ENCODE data around the gene MFSD1.

The MFSD1 gene

DNA sequence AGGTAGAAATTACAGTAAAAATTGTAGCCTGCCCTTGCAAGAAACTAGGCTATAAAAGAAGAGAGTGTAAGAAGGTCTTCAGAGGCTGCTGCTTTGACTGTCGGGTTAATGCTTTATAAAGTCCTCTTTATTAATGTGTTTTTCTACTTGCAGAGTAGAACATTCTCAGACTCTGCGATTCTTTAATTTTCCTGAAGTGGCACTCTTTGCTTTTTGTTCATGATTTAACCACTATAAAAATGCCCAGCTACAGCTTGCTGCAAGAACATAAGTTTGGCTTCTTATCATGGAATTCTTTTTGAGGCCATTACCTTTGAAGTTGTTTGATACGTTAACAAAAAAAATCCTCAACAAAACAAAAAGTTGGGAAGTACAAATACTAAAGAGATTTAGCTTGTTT lies 33.8 kb downstream of the MFSD1 start:
- no peaks in the 10 kb centered on the region for H3K27me3 ChIP-seq
- no peak overlapping the region for H3K27ac ChIP-seq
- no peaks in the 10 kb centered on the region for H3K9me3 ChIP-seq
- peaks cover 0 to 17% (median 11%) of the 10 kb centered on the region in 3 donors for H3K36me3 ChIP-seq
- no peaks in the 10 kb centered on the region for H3K4me1 ChIP-seq
- TF ChIP-seq, protein P1, sequence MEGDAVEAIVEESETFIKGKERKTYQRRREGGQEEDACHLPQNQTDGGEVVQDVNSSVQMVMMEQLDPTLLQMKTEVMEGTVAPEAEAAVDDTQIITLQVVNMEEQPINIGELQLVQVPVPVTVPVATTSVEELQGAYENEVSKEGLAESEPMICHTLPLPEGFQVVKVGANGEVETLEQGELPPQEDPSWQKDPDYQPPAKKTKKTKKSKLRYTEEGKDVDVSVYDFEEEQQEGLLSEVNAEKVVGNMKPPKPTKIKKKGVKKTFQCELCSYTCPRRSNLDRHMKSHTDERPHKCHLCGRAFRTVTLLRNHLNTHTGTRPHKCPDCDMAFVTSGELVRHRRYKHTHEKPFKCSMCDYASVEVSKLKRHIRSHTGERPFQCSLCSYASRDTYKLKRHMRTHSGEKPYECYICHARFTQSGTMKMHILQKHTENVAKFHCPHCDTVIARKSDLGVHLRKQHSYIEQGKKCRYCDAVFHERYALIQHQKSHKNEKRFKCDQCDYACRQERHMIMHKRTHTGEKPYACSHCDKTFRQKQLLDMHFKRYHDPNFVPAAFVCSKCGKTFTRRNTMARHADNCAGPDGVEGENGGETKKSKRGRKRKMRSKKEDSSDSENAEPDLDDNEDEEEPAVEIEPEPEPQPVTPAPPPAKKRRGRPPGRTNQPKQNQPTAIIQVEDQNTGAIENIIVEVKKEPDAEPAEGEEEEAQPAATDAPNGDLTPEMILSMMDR (IDR thresholded peaks at IDR 0.05), result no peak
- intact Hi-C loops (cut with DNase I; ENCODE audit: low total_unique reads), result no loop called here
- DNase-seq, result no peak
- no peak overlapping the region for H3K4me3 ChIP-seq

DNA sequence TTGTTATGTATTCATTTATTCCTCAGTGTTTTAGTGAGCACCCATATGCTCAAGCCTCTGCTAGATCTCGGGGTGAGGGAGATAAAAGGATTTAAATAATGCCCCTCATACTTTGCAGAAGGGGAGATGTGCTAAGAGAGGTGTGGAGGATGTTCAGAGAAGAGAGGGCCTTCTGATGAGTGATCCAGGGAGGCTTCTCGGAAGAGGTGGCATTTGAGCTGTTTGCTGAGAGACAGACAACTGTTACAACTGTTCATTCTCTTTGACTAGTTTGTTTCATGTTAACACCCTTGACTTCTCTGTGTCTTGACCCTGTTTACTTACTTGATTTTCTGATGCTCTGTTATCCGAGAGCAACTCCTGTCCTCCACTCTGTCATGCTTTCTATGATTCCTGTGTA lies 34.5 kb downstream of the MFSD1 start:
- H3K27me3 ChIP-seq, result no peaks in the 10 kb centered on the region
- H3K9me3 ChIP-seq, result no peaks in the 10 kb centered on the region
- H3K36me3 ChIP-seq, result peaks cover 0 to 10% (median 4%) of the 10 kb centered on the region in 3 donors
- DNase-seq, result no peak
- TF ChIP-seq, protein P1 (IDR thresholded peaks at IDR 0.05), result no peak
- no peak overlapping the region for H3K27ac ChIP-seq
- no peak overlapping the region for H3K4me3 ChIP-seq
- H3K4me1 ChIP-seq, result no peaks in the 10 kb centered on the region
- intact Hi-C loops (cut with DNase I; ENCODE audit: low total_unique reads), result no loop called here

DNA sequence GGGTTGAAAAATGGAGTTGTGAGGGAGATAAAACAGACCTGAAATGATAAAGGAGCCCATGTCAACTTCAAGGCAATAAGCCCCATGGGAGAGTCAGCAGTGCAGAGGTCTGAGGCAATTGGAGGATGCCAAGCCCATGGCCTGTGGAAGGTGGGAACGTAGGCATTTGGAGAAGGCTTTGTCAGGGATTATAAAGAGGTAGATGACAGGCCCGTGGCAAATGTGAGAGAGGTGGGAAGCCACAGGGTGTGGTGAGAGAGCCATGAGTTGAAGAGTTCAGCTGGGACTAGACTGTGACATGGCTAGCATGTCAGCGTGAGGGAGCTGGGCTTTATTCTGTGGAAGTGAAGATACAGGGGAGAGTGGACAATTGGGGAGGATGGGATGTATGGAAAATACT lies 35.4 kb downstream of the MFSD1 start:
- Histone ChIP-seq H3K9me3 (no peaks in the 10 kb centered on the region), H3K27me3 (no peaks in the 10 kb centered on the region), H3K36me3 (peaks cover 0 to 4% (median 4%) of the 10 kb centered on the region in 3 donors), H3K4me1 (no peaks in the 10 kb centered on the region), H3K27ac (no peak overlapping the region), H3K4me3 (no peak overlapping the region)
- DNase-seq, result no peak
- TF ChIP-seq, protein P1 (IDR thresholded peaks at IDR 0.05), result no peak
- intact Hi-C loops (cut with DNase I; ENCODE audit: low total_unique reads), result no loop called here

DNA sequence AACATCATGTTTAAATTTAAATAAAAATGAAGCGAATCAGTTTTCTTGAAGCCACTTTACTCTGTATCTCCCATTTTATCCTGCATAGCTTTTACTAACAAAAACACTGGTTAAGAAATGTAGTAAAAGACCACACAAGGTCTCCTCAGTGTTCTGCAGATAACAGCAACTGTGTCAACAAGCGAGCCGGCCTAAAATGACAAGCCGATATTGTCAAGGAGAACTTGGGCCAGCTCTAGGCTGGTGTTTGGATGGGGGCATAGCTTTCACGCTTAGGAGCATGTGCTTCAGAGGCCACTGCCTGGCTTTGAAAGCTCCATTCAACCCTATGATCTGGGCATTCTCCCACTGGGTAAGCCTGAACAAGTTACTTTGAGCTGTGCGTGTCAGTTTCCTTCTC lies 38.1 kb downstream of the MFSD1 start:
- H3K4me3 ChIP-seq, result no peak overlapping the region
- intact Hi-C loops (cut with DNase I; ENCODE audit: low total_unique reads), result loop anchor here (10.0 kb wide), 1 partner anchor 415 kb away; no protein-coding TSS in a partner anchor
- H3K36me3 ChIP-seq, result no peaks in the 10 kb centered on the region
- no peaks in the 10 kb centered on the region for H3K9me3 ChIP-seq
- no peak overlapping the region for H3K27ac ChIP-seq
- no peaks in the 10 kb centered on the region for H3K27me3 ChIP-seq
- DNase-seq, result no peak
- TF ChIP-seq, protein P1 (IDR thresholded peaks at IDR 0.05), result no peak
- no peaks in the 10 kb centered on the region for H3K4me1 ChIP-seq

DNA sequence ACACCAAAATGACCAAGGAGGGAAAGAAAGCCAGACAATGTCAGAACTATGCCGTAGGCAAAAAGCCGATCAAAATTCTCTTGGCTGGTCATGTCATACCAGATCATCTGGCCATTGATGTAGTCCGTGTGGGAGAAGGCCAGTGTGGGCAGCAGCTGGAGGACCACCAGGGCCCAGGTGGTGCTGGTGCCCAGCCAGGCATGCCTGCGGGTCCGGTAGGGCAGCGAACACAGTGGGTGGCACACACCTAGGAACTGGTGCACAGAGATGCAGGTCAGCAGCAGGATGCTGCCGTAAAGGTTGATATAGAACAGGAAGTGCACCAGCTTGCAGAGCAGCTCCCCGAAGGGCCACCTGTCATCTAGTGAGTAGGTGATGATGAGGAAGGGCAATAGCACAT lies 39.5 kb downstream of the MFSD1 start:
- Histone ChIP-seq H3K4me3 (no peak overlapping the region), H3K36me3 (no peaks in the 10 kb centered on the region), H3K4me1 (no peaks in the 10 kb centered on the region), H3K27ac (no peak overlapping the region), H3K9me3 (no peaks in the 10 kb centered on the region), H3K27me3 (no peaks in the 10 kb centered on the region)
- TF ChIP-seq, protein P1 (IDR thresholded peaks at IDR 0.05), result no peak
- no peak for DNase-seq
- intact Hi-C loops (cut with DNase I; ENCODE audit: low total_unique reads), result loop anchor here (10.0 kb wide), 1 partner anchor 413 kb away; no protein-coding TSS in a partner anchor

DNA sequence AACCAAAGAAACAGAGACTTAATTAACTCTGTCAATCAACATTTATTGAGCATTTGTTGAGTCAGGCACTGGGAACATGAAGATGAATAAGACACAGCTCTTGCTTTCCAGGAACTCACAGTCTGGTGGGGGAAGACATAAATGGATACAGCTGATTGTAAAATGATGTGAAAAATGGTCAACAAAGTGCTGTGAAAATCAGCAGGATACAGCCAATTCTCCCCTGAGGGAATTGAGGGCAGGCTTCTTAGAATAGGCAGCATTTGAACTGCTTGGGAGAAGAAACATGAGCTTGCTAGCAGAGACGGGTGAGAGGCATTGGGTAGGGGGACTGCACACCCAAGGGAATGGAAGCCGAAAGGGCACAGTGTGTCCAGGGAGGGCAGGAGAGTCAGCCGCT lies 41.1 kb downstream of the MFSD1 start:
- Histone ChIP-seq H3K36me3 (no peaks in the 10 kb centered on the region), H3K4me1 (no peaks in the 10 kb centered on the region), H3K4me3 (no peak overlapping the region), H3K27me3 (no peaks in the 10 kb centered on the region), H3K27ac (no peak overlapping the region), H3K9me3 (no peaks in the 10 kb centered on the region)
- intact Hi-C loops (cut with DNase I; ENCODE audit: low total_unique reads), result loop anchor here (10.0 kb wide), 1 partner anchor 412 kb away; no protein-coding TSS in a partner anchor
- TF ChIP-seq, protein P1 (IDR thresholded peaks at IDR 0.05), result no peak
- no peak for DNase-seq

Measured in tibial artery (tissue), 4 donors.